ENCODE measurements around the gene CAMSAP1.

CAMSAP1 gene

GRCh38 chr9:135818718-135819475 lies 88.4 kb downstream of the CAMSAP1 start:
- Histone ChIP-seq H3K4me2 (ENCODE audit: insufficient read depth, low read length, poor library complexity, severe bottlenecking) (no peak overlapping the region), H3K4me1 (ENCODE audit: control insufficient read depth in 2 of 2, insufficient read depth in 1 of 2, low read depth in 1 of 2, low read length in 2 of 2) (no peaks in the 10 kb centered on the region), H3K79me1 (ENCODE audit: low read depth, low read length) (peaks cover 4% of the 10 kb centered on the region), H3K23ac (ENCODE audit: low read depth, low read length, poor library complexity) (peak overlapping the region; percentile 20), H3K14ac (ENCODE audit: low read length) (no peak overlapping the region), H3K18ac (ENCODE audit: low read length) (peak overlapping the region; percentile 22), H3K27me3 (ENCODE audit: control insufficient read depth in 3 of 3, insufficient read depth in 3 of 3, low read depth in 1 of 3, low read length in 3 of 3) (no peaks in the 10 kb centered on the region), H2BK12ac (ENCODE audit: low read length) (no peak overlapping the region), H3K36me3 (replicated peaks in 1 of 2; ENCODE audit: control insufficient read depth in 2 of 2, insufficient read depth in 2 of 2, low read length in 2 of 2) (peaks cover 85 to 99% of the 10 kb centered on the region in 2 donors), H3K4ac (ENCODE audit: low read length) (no peak overlapping the region), H3K27ac (replicated peaks; ENCODE audit: low read length) (no peak overlapping the region), H3K4me3 (ENCODE audit: low read length in 2 of 2) (no peak overlapping the region), H2AK5ac (ENCODE audit: low read depth, low read length) (no peak overlapping the region), H2BK5ac (ENCODE audit: low read length) (peak overlapping the region; percentile 43), H4K8ac (ENCODE audit: low read depth, low read length) (no peak overlapping the region), H4K91ac (ENCODE audit: low read depth, low read length, poor library complexity) (no peak overlapping the region), H3K9me3 (replicated peaks in 1 of 2; ENCODE audit: control insufficient read depth in 2 of 2, insufficient read depth in 1 of 2, low read depth in 1 of 2, low read length in 2 of 2) (no peaks in the 10 kb centered on the region), H2AFZ (ENCODE audit: low read length) (no peak overlapping the region), H3K9ac (ENCODE audit: low read depth, low read length, poor library complexity) (no peak overlapping the region), H2BK120ac (ENCODE audit: low read depth, low read length) (no peak overlapping the region), H2BK15ac (ENCODE audit: low read length) (no peak overlapping the region)
- DNase-seq (ENCODE audit: low spot score), result no peak
- no CpG with 5 or more reads among the region's 43 CpGs for WGBS, 2 donors (ENCODE audit: extremely low coverage in 2 of 2, insufficient read length in 2 of 2, insufficient replicate concordance in 1 of 2)

GRCh38 chr9:135817951-135818717 lies 89.2 kb downstream of the CAMSAP1 start:
- H2AFZ ChIP-seq (ENCODE audit: low read length), result no peak overlapping the region
- WGBS, 2 donors (ENCODE audit: extremely low coverage in 2 of 2, insufficient read length in 2 of 2, insufficient replicate concordance in 1 of 2), result no CpG with 5 or more reads among the region's 66 CpGs
- H3K4ac ChIP-seq (ENCODE audit: low read length), result no peak overlapping the region
- H2AK5ac ChIP-seq (ENCODE audit: low read depth, low read length), result no peak overlapping the region
- peaks cover 86 to 99% of the 10 kb centered on the region in 2 donors for H3K36me3 ChIP-seq (replicated peaks in 1 of 2; ENCODE audit: control insufficient read depth in 2 of 2, insufficient read depth in 2 of 2, low read length in 2 of 2)
- H3K23ac ChIP-seq (ENCODE audit: low read depth, low read length, poor library complexity), result peak overlapping the region; percentile 20
- H3K4me3 ChIP-seq (ENCODE audit: low read length in 2 of 2), result no peak overlapping the region
- no peak for DNase-seq (ENCODE audit: low spot score)
- no peak overlapping the region for H3K27ac ChIP-seq (replicated peaks; ENCODE audit: low read length)
- H3K79me1 ChIP-seq (ENCODE audit: low read depth, low read length), result peaks cover 4% of the 10 kb centered on the region
- no peak overlapping the region for H2BK12ac ChIP-seq (ENCODE audit: low read length)
- H2BK15ac ChIP-seq (ENCODE audit: low read length), result no peak overlapping the region
- no peak overlapping the region for H3K14ac ChIP-seq (ENCODE audit: low read length)
- H3K18ac ChIP-seq (ENCODE audit: low read length), result peak overlapping the region; percentile 22
- no peak overlapping the region for H4K91ac ChIP-seq (ENCODE audit: low read depth, low read length, poor library complexity)
- no peak overlapping the region for H3K9ac ChIP-seq (ENCODE audit: low read depth, low read length, poor library complexity)
- H3K4me1 ChIP-seq (ENCODE audit: control insufficient read depth in 2 of 2, insufficient read depth in 1 of 2, low read depth in 1 of 2, low read length in 2 of 2), result no peaks in the 10 kb centered on the region
- no peaks in the 10 kb centered on the region for H3K9me3 ChIP-seq (replicated peaks in 1 of 2; ENCODE audit: control insufficient read depth in 2 of 2, insufficient read depth in 1 of 2, low read depth in 1 of 2, low read length in 2 of 2)
- H3K27me3 ChIP-seq (ENCODE audit: control insufficient read depth in 3 of 3, insufficient read depth in 3 of 3, low read depth in 1 of 3, low read length in 3 of 3), result no peaks in the 10 kb centered on the region
- H2BK120ac ChIP-seq (ENCODE audit: low read depth, low read length), result no peak overlapping the region
- no peak overlapping the region for H4K8ac ChIP-seq (ENCODE audit: low read depth, low read length)
- no peak overlapping the region for H3K4me2 ChIP-seq (ENCODE audit: insufficient read depth, low read length, poor library complexity, severe bottlenecking)
- H2BK5ac ChIP-seq (ENCODE audit: low read length), result peak overlapping the region; percentile 43

- H2AK5ac ChIP-seq (ENCODE audit: low read depth, low read length), result no peak overlapping the region
- H3K23ac ChIP-seq (ENCODE audit: low read depth, low read length, poor library complexity), result no peak overlapping the region
- no peak overlapping the region for H3K4ac ChIP-seq (ENCODE audit: low read length)
- no peak overlapping the region for H2BK5ac ChIP-seq (ENCODE audit: low read length)
- H3K14ac ChIP-seq (ENCODE audit: low read length), result no peak overlapping the region
- no peak for DNase-seq (ENCODE audit: low spot score)
- no peak overlapping the region for H3K9ac ChIP-seq (ENCODE audit: low read depth, low read length, poor library complexity)
- H3K18ac ChIP-seq (ENCODE audit: low read length), result no peak overlapping the region
- H2BK12ac ChIP-seq (ENCODE audit: low read length), result no peak overlapping the region
- no peak overlapping the region for H4K91ac ChIP-seq (ENCODE audit: low read depth, low read length, poor library complexity)
- H3K27me3 ChIP-seq (ENCODE audit: control insufficient read depth in 3 of 3, insufficient read depth in 3 of 3, low read depth in 1 of 3, low read length in 3 of 3), result no peaks in the 10 kb centered on the region
- H3K4me1 ChIP-seq (ENCODE audit: control insufficient read depth in 2 of 2, insufficient read depth in 1 of 2, low read depth in 1 of 2, low read length in 2 of 2), result no peaks in the 10 kb centered on the region
- WGBS, 2 donors (ENCODE audit: extremely low coverage in 2 of 2, insufficient read length in 2 of 2, insufficient replicate concordance in 1 of 2), result no CpG with 5 or more reads among the region's 12 CpGs
- no peak overlapping the region for H2BK15ac ChIP-seq (ENCODE audit: low read length)
- peaks cover 0 to under 1% of the 10 kb centered on the region in 2 donors for H3K9me3 ChIP-seq (replicated peaks in 1 of 2; ENCODE audit: control insufficient read depth in 2 of 2, insufficient read depth in 1 of 2, low read depth in 1 of 2, low read length in 2 of 2)
- no peak overlapping the region for H2AFZ ChIP-seq (ENCODE audit: low read length)
- H3K27ac ChIP-seq (replicated peaks; ENCODE audit: low read length), result no peak overlapping the region
- no peak overlapping the region for H4K8ac ChIP-seq (ENCODE audit: low read depth, low read length)
- H3K4me2 ChIP-seq (ENCODE audit: insufficient read depth, low read length, poor library complexity, severe bottlenecking), result no peak overlapping the region
- H3K79me1 ChIP-seq (ENCODE audit: low read depth, low read length), result peaks cover 4% of the 10 kb centered on the region
- H3K36me3 ChIP-seq (replicated peaks in 1 of 2; ENCODE audit: control insufficient read depth in 2 of 2, insufficient read depth in 2 of 2, low read length in 2 of 2), result peaks cover 82 to 99% of the 10 kb centered on the region in 2 donors
- H3K4me3 ChIP-seq (ENCODE audit: low read length in 2 of 2), result no peak overlapping the region
- no peak overlapping the region for H2BK120ac ChIP-seq (ENCODE audit: low read depth, low read length)
Observed at GRCh38 chr9:135816651-135816970, 90.7 kb downstream of the CAMSAP1 start.
